HPDE6-E6E7 (cell line): ENCODE data around the gene KRTAP4-8.
"Not testable (repeated sequence)": the region's sequence is repeated elsewhere in the genome, so short reads cannot be mapped to it uniquely, and the experiment has no call there.

ENCODE experiments used
- DNase-seq: peaks from one replicate; pipeline ENCODE4 v3.0.0; 2011; ENCODE audit warnings: missing footprints; ENCODE audit errors: extremely low spot score

Gene KRTAP4-8

GRCh38 chr17:41108728-41109386 is 10.9 kb upstream of the KRTAP4-8 start:
- DNase-seq, result not testable (repeated sequence)

GRCh38 chr17:41107941-41108450 is 10.1 kb upstream of the KRTAP4-8 start:
- DNase-seq, result no peak

GRCh38 chr17:41105347-41105746 is 7.4 kb upstream of the KRTAP4-8 start, which contains the start of gene KRTAP4-9:
Gene KRTAP4-9 (plus strand): TSS chr17:41105389. CDS start chr17:41105389, 0 bp downstream.
- not testable (repeated sequence) for DNase-seq

- DNase-seq, result not testable (repeated sequence)
Observed at GRCh38 chr17:41104386-41105038, 6.6 kb upstream of the KRTAP4-8 start.

- no peak for DNase-seq
Observed at GRCh38 chr17:41103896-41104295, 6.0 kb upstream of the KRTAP4-8 start.

- DNase-seq, result no peak
Observed at GRCh38 chr17:41101586-41102259, 3.8 kb upstream of the KRTAP4-8 start, which contains the start of gene KRTAP4-16. Gene KRTAP4-16 (minus strand): TSS chr17:41102209. CDS start chr17:41102209, 0 bp downstream.

GRCh38 chr17:41099682-41100480 is 1.9 kb upstream of the KRTAP4-8 start:
- DNase-seq, result peak; percentile 9

- peak; percentile 3 for DNase-seq
Observed at GRCh38 chr17:41098481-41098880, 539 bp upstream of the KRTAP4-8 start.

GRCh38 chr17:41096055-41096454 is 1.9 kb downstream of the KRTAP4-8 start:
- DNase-seq, result no peak

GRCh38 chr17:41088760-41089352 is 9.1 kb downstream of the KRTAP4-8 start:
- DNase-seq, result not testable (repeated sequence)

- DNase-seq, result not testable (repeated sequence)
Observed at GRCh38 chr17:41084100-41084856, 13.7 kb downstream of the KRTAP4-8 start, which contains the start of gene KRTAP4-7. Gene KRTAP4-7 (plus strand): TSS chr17:41084150. CDS start chr17:41084207, 57 bp downstream.

- not testable (repeated sequence) for DNase-seq
Observed at GRCh38 chr17:41083427-41083826, 14.5 kb downstream of the KRTAP4-8 start.

- no peak for DNase-seq
Observed at GRCh38 chr17:41082626-41083025, 15.3 kb downstream of the KRTAP4-8 start.

- DNase-seq, result no peak
Observed at GRCh38 chr17:41076788-41077187, 21.2 kb downstream of the KRTAP4-8 start.

- no peak for DNase-seq
Observed at GRCh38 chr17:41073676-41074075, 24.3 kb downstream of the KRTAP4-8 start.

- DNase-seq, result no peak
Observed at GRCh38 chr17:41071606-41072360, 26.2 kb downstream of the KRTAP4-8 start.

GRCh38 chr17:41069031-41069430 is 28.9 kb downstream of the KRTAP4-8 start:
- DNase-seq, result no peak

- DNase-seq, result no peak
Observed at GRCh38 chr17:41067281-41067680, 30.7 kb downstream of the KRTAP4-8 start.

- DNase-seq, result peak; percentile 48
Observed at GRCh38 chr17:41065829-41066624, 31.9 kb downstream of the KRTAP4-8 start, which contains the start of gene KRTAP2-4. Gene KRTAP2-4 (minus strand): TSS chr17:41065879. CDS start chr17:41065845, 34 bp downstream.
